SK-N-MC (cell line): ENCODE data around the gene PTH2.

ENCODE experiments used
- EZH2 ChIP-seq: fragments of 200-600 bp; sonication (generic); IDR thresholded peaks from one replicate; pipeline ENCODE4 v1.6.1; 2017; ENCODE audit warnings: antibody characterized with exemption
- FOXP2 ChIP-seq: optimal IDR thresholded peaks from 2 replicates; pipeline ENCODE3; 2011; ENCODE audit warnings: mild to moderate bottlenecking, moderate library complexity; ENCODE audit not compliant: insufficient read depth; ENCODE audit errors: extremely low read length, control extremely low read depth
- POLR2AphosphoS5 ChIP-seq: IDR thresholded peaks from 2 replicates; pipeline ENCODE4 v1.6.1; 2012; ENCODE audit warnings: mild to moderate bottlenecking, low read depth, low read length, borderline replicate concordance

DNA sequence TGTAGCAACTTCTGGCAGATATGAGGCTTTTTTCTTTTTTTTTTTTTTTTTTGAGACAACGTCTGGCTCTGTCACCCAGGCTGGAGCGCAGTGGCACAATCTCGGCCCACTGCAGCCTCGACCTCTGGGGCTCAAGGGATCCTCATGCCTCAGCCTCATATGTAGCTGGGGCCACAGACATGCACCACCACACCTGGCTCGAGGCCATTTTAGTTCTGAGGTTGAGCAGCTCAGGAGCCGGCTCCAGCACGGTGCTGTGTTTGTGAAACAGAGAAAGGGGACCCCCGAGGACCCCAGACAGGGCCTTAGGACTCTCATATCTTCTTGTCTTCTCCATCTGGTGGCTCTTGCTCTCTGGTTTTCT, 47.4 kb upstream of the PTH2 start:
- TF ChIP-seq EZH2 = no peak
- no peak for TF ChIP-seq POLR2AphosphoS5
- TF ChIP-seq FOXP2 = no peak
